ENCODE data around the gene OSBPL6.
A peak's percentile ranks its signal among the peaks of the same experiment; 100 is the strongest.

The OSBPL6 gene

DNA sequence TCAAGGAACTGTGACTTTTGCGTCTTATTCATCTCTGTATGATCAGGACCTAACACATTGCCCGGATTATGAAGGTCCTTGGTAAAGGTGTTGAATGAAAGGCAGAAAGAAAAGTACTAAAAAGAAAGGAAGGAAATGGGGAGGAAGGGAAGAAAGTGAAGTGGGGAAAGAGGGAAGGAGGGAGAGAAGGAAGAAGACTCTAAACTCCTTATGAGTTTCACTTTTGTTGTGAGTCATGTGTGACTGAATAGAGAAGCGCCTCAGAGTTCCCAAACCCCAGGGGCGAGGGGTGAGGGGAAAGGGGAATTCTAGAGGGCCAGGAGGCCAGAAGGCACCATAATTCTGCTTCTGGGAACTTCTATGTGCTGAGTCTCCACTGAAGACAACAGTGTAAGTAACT, 30.9 kb upstream of the OSBPL6 start:
- H3K4me1 ChIP-seq (ENCODE audit: control insufficient read depth, insufficient read depth, low read length), result no peaks in the 10 kb centered on the region
- TF ChIP-seq ZNF510 (tag by site-specific recombination; IDR thresholded peaks at IDR 0.05; ENCODE audit: insufficient replicate concordance) (no peak), ZNF366 (tag by site-specific recombination; conservative IDR thresholded peaks at IDR 0.05) (0 out of 2 replicates have a peak, but pooled peaks have one; percentile 20), ZNF501 (tag by site-specific recombination; IDR thresholded peaks at IDR 0.05) (no peak), PRDM1 (tag by site-specific recombination; IDR thresholded peaks at IDR 0.05) (peak; percentile 85), HOXC10 (CRISPR knock-in tag; IDR thresholded peaks at IDR 0.05) (no peak)
- no peak overlapping the region for H3K4me3 ChIP-seq (ENCODE audit: low read depth, low read length)
- no peaks in the 10 kb centered on the region for H3K9me3 ChIP-seq (ENCODE audit: control insufficient read depth, insufficient read depth, low read depth, low read length)
- no peak overlapping the region for H3K27ac ChIP-seq (ENCODE audit: extremely low read depth, low read depth, low read length)
- ChIA-PET POLR2A (no interaction called here), CTCF (interaction anchor here (0.7 kb wide), 2 partner anchors 84 to 758 kb away, joined by 3 to 8 read pairs; no protein-coding TSS in a partner anchor)
- no peaks in the 10 kb centered on the region for H3K36me3 ChIP-seq (ENCODE audit: control insufficient read depth in 2 of 2, insufficient read depth in 1 of 2, low read length in 2 of 2)

DNA sequence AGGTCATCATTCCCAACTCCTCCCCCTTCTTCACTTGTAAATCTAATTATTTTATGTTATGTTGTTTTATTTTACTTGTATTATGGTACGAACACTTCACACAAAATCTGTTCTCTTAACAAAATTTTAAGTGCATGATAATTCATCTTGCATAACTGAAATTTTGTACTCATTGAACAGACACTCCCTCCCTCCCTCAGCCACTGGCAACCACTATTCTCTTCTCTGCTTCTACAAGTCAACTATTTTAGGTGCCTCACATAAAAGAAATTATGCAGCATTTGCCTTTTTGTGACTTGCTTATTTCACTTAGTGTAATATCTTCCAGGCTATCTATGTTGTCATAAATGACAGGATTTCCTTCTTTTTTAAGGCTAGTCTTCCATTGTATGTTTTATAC, 30.4 kb upstream of the OSBPL6 start:
- ChIA-PET POLR2A (no interaction called here), CTCF (no interaction called here)
- H3K9me3 ChIP-seq (ENCODE audit: control insufficient read depth, insufficient read depth, low read depth, low read length), result no peaks in the 10 kb centered on the region
- no peaks in the 10 kb centered on the region for H3K36me3 ChIP-seq (ENCODE audit: control insufficient read depth in 2 of 2, insufficient read depth in 1 of 2, low read length in 2 of 2)
- H3K27ac ChIP-seq (ENCODE audit: extremely low read depth, low read depth, low read length), result no peak overlapping the region
- H3K4me1 ChIP-seq (ENCODE audit: control insufficient read depth, insufficient read depth, low read length), result no peaks in the 10 kb centered on the region
- no peak for TF ChIP-seq SP2 (tag by site-specific recombination; IDR thresholded peaks at IDR 0.05)
- TF ChIP-seq, protein P1, sequence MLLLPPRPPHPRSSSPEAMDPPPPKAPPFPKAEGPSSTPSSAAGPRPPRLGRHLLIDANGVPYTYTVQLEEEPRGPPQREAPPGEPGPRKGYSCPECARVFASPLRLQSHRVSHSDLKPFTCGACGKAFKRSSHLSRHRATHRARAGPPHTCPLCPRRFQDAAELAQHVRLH (tag by site-specific recombination; IDR thresholded peaks at IDR 0.05), result no peak
- no peak overlapping the region for H3K4me3 ChIP-seq (ENCODE audit: low read depth, low read length)

DNA sequence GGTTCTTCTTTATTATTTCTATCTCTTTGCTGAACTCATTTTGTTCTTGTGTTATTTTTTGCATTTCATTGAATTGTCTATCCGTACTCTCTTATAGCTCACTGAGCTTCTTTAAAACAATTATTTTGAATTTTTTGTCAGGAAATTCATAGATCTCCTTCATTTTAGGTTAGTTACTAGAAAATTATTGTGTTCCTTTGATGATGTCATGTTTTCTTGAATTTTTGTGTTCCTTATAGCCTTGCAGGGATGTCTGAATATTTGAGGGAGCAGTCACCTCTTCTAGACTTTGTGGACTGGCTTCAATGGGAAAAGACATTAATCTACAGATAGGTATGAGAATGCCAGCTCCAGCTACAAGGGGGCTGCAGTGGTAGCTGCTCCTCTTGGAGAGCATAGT, 20.7 kb upstream of the OSBPL6 start:
- no peaks in the 10 kb centered on the region for H3K4me1 ChIP-seq (ENCODE audit: control insufficient read depth, insufficient read depth, low read length)
- H3K9me3 ChIP-seq (ENCODE audit: control insufficient read depth, insufficient read depth, low read depth, low read length), result no peaks in the 10 kb centered on the region
- POLR2A ChIA-PET, result no interaction called here
- CTCF ChIA-PET, result no interaction called here
- TF ChIP-seq ZNF354C (tag by site-specific recombination; IDR thresholded peaks at IDR 0.05; ENCODE audit: borderline replicate concordance, low read depth), result no peak
- no peak for TF ChIP-seq ZNF843 (tag by site-specific recombination; IDR thresholded peaks at IDR 0.05)
- TF ChIP-seq ZNF335 (tag by site-specific recombination; conservative IDR thresholded peaks at IDR 0.05), result no peak
- TF ChIP-seq ZNF37A (tag by site-specific recombination; IDR thresholded peaks at IDR 0.05), result no peak
- no peak for TF ChIP-seq ZNF302 (tag by site-specific recombination; IDR thresholded peaks at IDR 0.05; ENCODE audit: low read depth)
- TF ChIP-seq, protein P2, sequence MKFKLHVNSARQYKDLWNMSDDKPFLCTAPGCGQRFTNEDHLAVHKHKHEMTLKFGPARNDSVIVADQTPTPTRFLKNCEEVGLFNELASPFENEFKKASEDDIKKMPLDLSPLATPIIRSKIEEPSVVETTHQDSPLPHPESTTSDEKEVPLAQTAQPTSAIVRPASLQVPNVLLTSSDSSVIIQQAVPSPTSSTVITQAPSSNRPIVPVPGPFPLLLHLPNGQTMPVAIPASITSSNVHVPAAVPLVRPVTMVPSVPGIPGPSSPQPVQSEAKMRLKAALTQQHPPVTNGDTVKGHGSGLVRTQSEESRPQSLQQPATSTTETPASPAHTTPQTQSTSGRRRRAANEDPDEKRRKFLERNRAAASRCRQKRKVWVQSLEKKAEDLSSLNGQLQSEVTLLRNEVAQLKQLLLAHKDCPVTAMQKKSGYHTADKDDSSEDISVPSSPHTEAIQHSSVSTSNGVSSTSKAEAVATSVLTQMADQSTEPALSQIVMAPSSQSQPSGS (tag by site-specific recombination; IDR thresholded peaks at IDR 0.05; ENCODE audit: low read depth), result 0 out of 2 replicates have a peak, but pooled peaks have one; percentile 28
- no peak for TF ChIP-seq ZNF114 (tag by site-specific recombination; IDR thresholded peaks at IDR 0.05)
- TF ChIP-seq GLI2 (tag by site-specific recombination; IDR thresholded peaks at IDR 0.05; ENCODE audit: borderline replicate concordance, low read depth), result no peak
- TF ChIP-seq ZNF791 (tag by site-specific recombination; IDR thresholded peaks at IDR 0.05), result no peak
- no peak overlapping the region for H3K27ac ChIP-seq (ENCODE audit: extremely low read depth, low read depth, low read length)
- H3K4me3 ChIP-seq (ENCODE audit: low read depth, low read length), result no peak overlapping the region
- H3K36me3 ChIP-seq (ENCODE audit: control insufficient read depth in 2 of 2, insufficient read depth in 1 of 2, low read length in 2 of 2), result no peaks in the 10 kb centered on the region

DNA sequence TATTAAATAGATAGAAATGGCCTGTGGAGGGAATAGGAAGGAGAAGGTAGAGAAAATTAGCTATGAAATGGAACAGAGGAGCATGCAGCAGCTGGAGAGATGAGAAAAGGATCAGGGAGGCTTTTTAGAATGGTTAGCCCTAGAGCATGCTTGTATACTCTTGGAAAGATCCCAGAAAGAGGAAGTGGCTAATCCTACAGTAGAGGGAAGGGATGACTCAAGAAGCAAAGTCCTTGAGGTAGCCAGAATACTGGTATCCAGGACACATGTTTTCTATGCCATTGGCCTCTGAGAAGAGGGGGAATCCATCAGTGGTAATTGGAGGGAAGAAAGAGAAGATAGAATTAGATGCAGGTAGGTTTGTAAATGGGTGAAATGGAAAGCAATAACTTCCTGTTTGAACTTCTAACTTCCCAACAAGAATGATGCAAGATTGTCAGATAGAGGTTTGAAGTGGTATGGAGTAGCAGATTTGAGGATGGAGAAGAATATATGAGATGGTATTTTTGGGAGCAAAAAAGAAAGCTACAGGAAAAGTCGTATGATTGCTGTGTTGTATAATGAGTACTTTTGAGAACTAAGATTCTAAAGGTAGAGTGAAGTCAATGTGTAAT, 17.1 kb upstream of the OSBPL6 start:
- CTCF ChIA-PET, result interaction anchor here (2.3 kb wide), 1 partner anchor 45 kb away, joined by 8 read pairs; no protein-coding TSS in a partner anchor
- POLR2A ChIA-PET, result no interaction called here
- H3K36me3 ChIP-seq (ENCODE audit: control insufficient read depth in 2 of 2, insufficient read depth in 1 of 2, low read length in 2 of 2), result no peaks in the 10 kb centered on the region
- no peaks in the 10 kb centered on the region for H3K9me3 ChIP-seq (ENCODE audit: control insufficient read depth, insufficient read depth, low read depth, low read length)
- no peaks in the 10 kb centered on the region for H3K4me1 ChIP-seq (ENCODE audit: control insufficient read depth, insufficient read depth, low read length)
- no peak overlapping the region for H3K27ac ChIP-seq (ENCODE audit: extremely low read depth, low read depth, low read length)
- no peak overlapping the region for H3K4me3 ChIP-seq (ENCODE audit: low read depth, low read length)
- TF ChIP-seq ZNF391 (tag by site-specific recombination; IDR thresholded peaks at IDR 0.05; ENCODE audit: borderline replicate concordance, low read depth), result no peak
- TF ChIP-seq ZEB2 (tag by site-specific recombination; IDR thresholded peaks at IDR 0.05), result no peak
- TF ChIP-seq, protein P3, sequence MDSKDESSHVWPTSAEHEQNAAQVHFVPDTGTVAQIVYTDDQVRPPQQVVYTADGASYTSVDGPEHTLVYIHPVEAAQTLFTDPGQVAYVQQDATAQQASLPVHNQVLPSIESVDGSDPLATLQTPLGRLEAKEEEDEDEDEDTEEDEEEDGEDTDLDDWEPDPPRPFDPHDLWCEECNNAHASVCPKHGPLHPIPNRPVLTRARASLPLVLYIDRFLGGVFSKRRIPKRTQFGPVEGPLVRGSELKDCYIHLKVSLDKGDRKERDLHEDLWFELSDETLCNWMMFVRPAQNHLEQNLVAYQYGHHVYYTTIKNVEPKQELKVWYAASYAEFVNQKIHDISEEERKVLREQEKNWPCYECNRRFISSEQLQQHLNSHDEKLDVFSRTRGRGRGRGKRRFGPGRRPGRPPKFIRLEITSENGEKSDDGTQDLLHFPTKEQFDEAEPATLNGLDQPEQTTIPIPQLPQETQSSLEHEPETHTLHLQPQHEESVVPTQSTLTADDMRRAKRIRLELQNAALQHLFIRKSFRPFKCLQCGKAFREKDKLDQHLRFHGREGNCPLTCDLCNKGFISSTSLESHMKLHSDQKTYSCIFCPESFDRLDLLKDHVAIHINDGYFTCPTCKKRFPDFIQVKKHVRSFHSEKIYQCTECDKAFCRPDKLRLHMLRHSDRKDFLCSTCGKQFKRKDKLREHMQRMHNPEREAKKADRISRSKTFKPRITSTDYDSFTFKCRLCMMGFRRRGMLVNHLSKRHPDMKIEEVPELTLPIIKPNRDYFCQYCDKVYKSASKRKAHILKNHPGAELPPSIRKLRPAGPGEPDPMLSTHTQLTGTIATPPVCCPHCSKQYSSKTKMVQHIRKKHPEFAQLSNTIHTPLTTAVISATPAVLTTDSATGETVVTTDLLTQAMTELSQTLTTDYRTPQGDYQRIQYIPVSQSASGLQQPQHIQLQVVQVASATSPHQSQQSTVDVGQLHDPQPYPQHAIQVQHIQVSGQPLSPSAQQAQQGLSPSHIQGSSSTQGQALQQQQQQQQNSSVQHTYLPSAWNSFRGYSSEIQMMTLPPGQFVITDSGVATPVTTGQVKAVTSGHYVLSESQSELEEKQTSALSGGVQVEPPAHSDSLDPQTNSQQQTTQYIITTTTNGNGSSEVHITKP (tag by site-specific recombination; IDR thresholded peaks at IDR 0.05), result 0 out of 2 replicates have a peak, but pooled peaks have one; percentile 22

Measured in HEK293 (cell line).